ENCODE results near the gene COBL. TPM values are rescaled to one million over a fixed set of nuclear protein-coding genes. Genes with fewer than 3 reads are reported as not detected.

The COBL gene
- total RNA-seq, 1 experiment from 2014 or later, result 52.3 TPM

- H2BK5ac ChIP-seq (ENCODE audit: insufficient read length, low read length), result no peak overlapping the region
- H3K9ac ChIP-seq (ENCODE audit: extremely low read depth, insufficient read length, low read length), result no peak overlapping the region
- Mint-ChIP-seq H3K27me3 (ENCODE audit: low read depth) (no peaks in the 10 kb centered on the region), H3K9me3 (no peaks in the 10 kb centered on the region), H3K27ac (peak overlapping the region in 1 of 3 experiments; percentile 12; a peak in 2 of 7 replicates), H3K36me3 (ENCODE audit: insufficient read depth in 1 of 3, low read depth in 3 of 3) (peaks cover 6 to 16% (median 12%) of the 10 kb centered on the region in 3 experiments; a peak in 6 of 7 replicates), H3K4me1 (peaks cover 0 to 3% of the 10 kb centered on the region in 2 experiments; a peak in 1 of 4 replicates), H3K4me3 (no peak overlapping the region)
- H3K4me1 ChIP-seq (ENCODE audit: insufficient read depth, low read length), result no peaks in the 10 kb centered on the region; the same call in 1 of the 2 replicates
- no peak overlapping the region for H2BK20ac ChIP-seq (ENCODE audit: low read depth, low read length, poor library complexity, severe bottlenecking)
- H3K27ac ChIP-seq (ENCODE audit: insufficient read length, low read depth, low read length), result no peak overlapping the region
- no peaks in the 10 kb centered on the region for H3K79me2 ChIP-seq (ENCODE audit: insufficient read depth, low read length)
- H3K79me1 ChIP-seq (ENCODE audit: insufficient read depth, low read depth, low read length, poor library complexity, severe bottlenecking), result no peaks in the 10 kb centered on the region
- no peak overlapping the region for H3K56ac ChIP-seq (ENCODE audit: insufficient read length, low read depth, low read length)
- WGBS (ENCODE audit: extremely low coverage, insufficient read length, low lambda C conversion rate), result no CpG with 5 or more reads among the region's 16 CpGs
- H4K5ac ChIP-seq (ENCODE audit: insufficient read length, low read depth, low read length), result no peak overlapping the region
- H3K23me2 ChIP-seq (ENCODE audit: insufficient read length, low read depth, low read length, poor library complexity, severe bottlenecking), result no peaks in the 10 kb centered on the region
- no peak overlapping the region for H2BK12ac ChIP-seq (ENCODE audit: insufficient read length, low read depth, low read length)
- no peaks in the 10 kb centered on the region for H4K20me1 ChIP-seq (ENCODE audit: control insufficient read depth, insufficient read depth, insufficient read length)
- no peaks in the 10 kb centered on the region for H3K9me3 ChIP-seq (ENCODE audit: control insufficient read depth, low read depth, low read length)
- H3K18ac ChIP-seq (ENCODE audit: insufficient read length, low read depth, low read length), result no peak overlapping the region
- TF ChIP-seq CTCF (conservative IDR thresholded peaks at IDR 0.05), result no peak
- no peak overlapping the region for H3T11ph ChIP-seq (ENCODE audit: low read length)
- no peak overlapping the region for H3K23ac ChIP-seq (ENCODE audit: insufficient read length, low read depth, low read length)
- no peak overlapping the region for H2AFZ ChIP-seq (ENCODE audit: low read length)
- H2BK15ac ChIP-seq (ENCODE audit: low read depth, low read length), result no peak overlapping the region
- H2BK120ac ChIP-seq (ENCODE audit: low read depth, low read length, poor library complexity, severe bottlenecking), result no peak overlapping the region
- no peak overlapping the region for H4K91ac ChIP-seq (ENCODE audit: insufficient read length, low read depth, low read length)
- no peak overlapping the region for H4K8ac ChIP-seq (replicated peaks; ENCODE audit: insufficient read length, low read depth, low read length)
- H3K27me3 ChIP-seq (ENCODE audit: insufficient read depth, low read length), result no peaks in the 10 kb centered on the region
- no peak overlapping the region; the same call in 1 of the 2 replicates for H3K14ac ChIP-seq (ENCODE audit: insufficient read depth, low read length)
- no peak overlapping the region for H2AK5ac ChIP-seq (ENCODE audit: insufficient read length, low read length)
- DNase-seq, result no peak
- no peak overlapping the region for H3K4ac ChIP-seq (ENCODE audit: low read depth, low read length)
- H3K4me2 ChIP-seq (ENCODE audit: insufficient read depth, insufficient read length, low read length), result no peak overlapping the region
Measured at GRCh38 chr7:51017576-51018535, 298.8 kb downstream of the COBL start.

Data from H9 (cell line).